Fibroblast of lung (primary cell): Measurements from ENCODE around the gene MTX3. TPM values are rescaled to one million over a fixed set of nuclear protein-coding genes. Genes with fewer than 3 reads are reported as not detected.

Source experiments
- DNase-seq, 2 donors: peaks; one replicate each; pipeline versions ENCODE4 v3.0.0 to v3.0.0-alpha.2; 2010; ENCODE audit warnings: low read depth in 2 of 2
- H2AFZ ChIP-seq: 2 replicates; pipeline ENCODE4 v1.5.1; 2012; ENCODE audit warnings: low read length, control low read depth, inconsistent platforms
- H3K27ac ChIP-seq: 2 replicates; pipeline ENCODE4 v1.5.1; 2011; ENCODE audit warnings: low read length, control low read depth; ENCODE audit not compliant: insufficient read depth
- H3K27me3 ChIP-seq: 2 replicates; pipeline ENCODE4 v1.5.1; 2011; ENCODE audit warnings: mild to moderate bottlenecking, low read length; ENCODE audit not compliant: control insufficient read depth, insufficient read depth
- H3K36me3 ChIP-seq: 2 replicates; pipeline ENCODE4 v1.5.1; 2011; ENCODE audit warnings: low read length; ENCODE audit not compliant: control insufficient read depth, insufficient read depth
- H3K4me1 ChIP-seq: 2 replicates; pipeline ENCODE4 v1.5.1; 2011; ENCODE audit warnings: low read length; ENCODE audit not compliant: control insufficient read depth, insufficient read depth; ENCODE audit errors: extremely low read depth
- H3K4me2 ChIP-seq: 2 replicates; pipeline ENCODE4 v1.5.1; 2011; ENCODE audit warnings: low read length, control low read depth; ENCODE audit not compliant: insufficient read depth; ENCODE audit errors: extremely low read depth
- H3K4me3 ChIP-seq, 4 experiments: fragments of 200-600 bp in 1 of 4; sonication (generic) in 1 of 4; replicated peaks in 1 of 4; 2 replicates each; pipeline ENCODE4 v1.5.1; 2011 to 2016; ENCODE audit warnings: low read length in 4 of 4, low read depth in 3 of 4, mild to moderate bottlenecking in 3 of 4, control low read depth in 2 of 4, inconsistent platforms in 1 of 4, mixed read lengths in 1 of 4; ENCODE audit not compliant: insufficient read depth in 1 of 4; ENCODE audit errors: control extremely low read depth in 1 of 4
- H3K79me2 ChIP-seq: 2 replicates; pipeline ENCODE4 v1.5.1; 2012; ENCODE audit warnings: mild to moderate bottlenecking, low read length, inconsistent platforms; ENCODE audit not compliant: control insufficient read depth, insufficient read depth
- H3K9ac ChIP-seq: 2 replicates; pipeline ENCODE4 v1.5.1; 2011; ENCODE audit warnings: mild to moderate bottlenecking, low read length, control low read depth; ENCODE audit not compliant: insufficient read depth
- H3K9me3 ChIP-seq: 2 replicates; pipeline ENCODE4 v1.5.1; 2012; ENCODE audit warnings: low read depth, low read length; ENCODE audit not compliant: control insufficient read depth, insufficient read depth
- H4K20me1 ChIP-seq: 2 replicates; pipeline ENCODE4 v1.5.1; 2011; ENCODE audit warnings: low read length; ENCODE audit not compliant: control insufficient read depth, insufficient read depth; ENCODE audit errors: extremely low read depth
- EZH2 ChIP-seq: IDR thresholded peaks from 2 replicates; pipeline ENCODE4 v1.5.1; 2012; ENCODE audit warnings: low read length, control low read depth, mild to moderate bottlenecking; ENCODE audit errors: missing control alignments
- polyA plus RNA-seq, 2 donors: library from polyadenylated mRNA; depleted of rRNA in 1 of 2; stranded (reverse) in 1 of 2; unstranded in 1 of 2; fragments of >200 nt; gene quantifications; 2 replicates each; pipeline ENCODE4 v1.2.1, GENCODE V29; 2011 to 2012; ENCODE audit warnings: missing spikeins in 1 of 2
- total RNA-seq: library from RNA; depleted of rRNA; stranded (reverse); fragments of >200 nt; gene quantifications from 2 replicates; pipeline ENCODE4 v1.2.1, GENCODE V29; 2014
- TF ChIP-seq, protein P1 (sequence below), 2 donors: IDR thresholded peaks in 1 of 2; conservative IDR thresholded peaks in 1 of 2; 1 replicate in 1 of 2; 2 replicates in 1 of 2; pipeline ENCODE4 v1.5.1; 2011 to 2012; ENCODE audit warnings: low read length in 2 of 2, control low read depth in 1 of 2, inconsistent platforms in 1 of 2, low read depth in 1 of 2, mild to moderate bottlenecking in 1 of 2

The MTX3 gene
- total and polyA plus RNA-seq, 2 donors (not counting 1 experiment from before 2014, with no cell fraction given) = 11.2 to 18.0 TPM

DNA sequence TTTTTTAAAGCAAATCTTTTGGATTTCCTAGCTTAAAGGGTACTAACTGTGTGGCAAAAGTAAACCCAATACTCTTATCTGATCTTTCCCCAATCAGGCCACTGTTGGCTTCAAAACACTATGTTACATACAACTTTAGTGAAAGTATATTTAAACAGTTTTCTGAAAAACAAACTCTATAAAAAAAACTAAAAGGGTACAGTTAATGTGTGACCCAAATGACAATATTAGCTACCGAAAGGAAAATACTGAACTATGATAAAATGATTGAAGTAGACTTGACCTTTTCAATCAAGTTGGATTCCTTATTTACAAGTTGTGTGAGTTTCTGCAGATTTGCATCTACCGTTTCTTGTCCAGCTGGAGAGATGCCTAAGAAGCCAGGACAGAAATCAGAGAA is 5.8 kb downstream of the MTX3 start:
- no peaks in the 10 kb centered on the region for H3K27me3 ChIP-seq
- no peak for DNase-seq
- no peak overlapping the region for H3K9ac ChIP-seq
- peaks cover 3% of the 10 kb centered on the region for H3K79me2 ChIP-seq
- no peak overlapping the region for H3K4me3 ChIP-seq
- no peak overlapping the region for H2AFZ ChIP-seq
- H3K36me3 ChIP-seq = peaks cover 3% of the 10 kb centered on the region
- no peaks in the 10 kb centered on the region for H3K9me3 ChIP-seq
- H3K4me1 ChIP-seq = no peaks in the 10 kb centered on the region
- no peaks in the 10 kb centered on the region for H4K20me1 ChIP-seq
- H3K27ac ChIP-seq = no peak overlapping the region
- TF ChIP-seq, protein P1, sequence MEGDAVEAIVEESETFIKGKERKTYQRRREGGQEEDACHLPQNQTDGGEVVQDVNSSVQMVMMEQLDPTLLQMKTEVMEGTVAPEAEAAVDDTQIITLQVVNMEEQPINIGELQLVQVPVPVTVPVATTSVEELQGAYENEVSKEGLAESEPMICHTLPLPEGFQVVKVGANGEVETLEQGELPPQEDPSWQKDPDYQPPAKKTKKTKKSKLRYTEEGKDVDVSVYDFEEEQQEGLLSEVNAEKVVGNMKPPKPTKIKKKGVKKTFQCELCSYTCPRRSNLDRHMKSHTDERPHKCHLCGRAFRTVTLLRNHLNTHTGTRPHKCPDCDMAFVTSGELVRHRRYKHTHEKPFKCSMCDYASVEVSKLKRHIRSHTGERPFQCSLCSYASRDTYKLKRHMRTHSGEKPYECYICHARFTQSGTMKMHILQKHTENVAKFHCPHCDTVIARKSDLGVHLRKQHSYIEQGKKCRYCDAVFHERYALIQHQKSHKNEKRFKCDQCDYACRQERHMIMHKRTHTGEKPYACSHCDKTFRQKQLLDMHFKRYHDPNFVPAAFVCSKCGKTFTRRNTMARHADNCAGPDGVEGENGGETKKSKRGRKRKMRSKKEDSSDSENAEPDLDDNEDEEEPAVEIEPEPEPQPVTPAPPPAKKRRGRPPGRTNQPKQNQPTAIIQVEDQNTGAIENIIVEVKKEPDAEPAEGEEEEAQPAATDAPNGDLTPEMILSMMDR (conservative IDR thresholded peaks at IDR 0.05 in 1 of 2, IDR thresholded peaks at IDR 0.05 in 1 of 2; ENCODE audit: low read depth in 1 of 2, low read length in 2 of 2) = no peak
- TF ChIP-seq EZH2 = no peak
- H3K4me2 ChIP-seq = no peak overlapping the region

DNA sequence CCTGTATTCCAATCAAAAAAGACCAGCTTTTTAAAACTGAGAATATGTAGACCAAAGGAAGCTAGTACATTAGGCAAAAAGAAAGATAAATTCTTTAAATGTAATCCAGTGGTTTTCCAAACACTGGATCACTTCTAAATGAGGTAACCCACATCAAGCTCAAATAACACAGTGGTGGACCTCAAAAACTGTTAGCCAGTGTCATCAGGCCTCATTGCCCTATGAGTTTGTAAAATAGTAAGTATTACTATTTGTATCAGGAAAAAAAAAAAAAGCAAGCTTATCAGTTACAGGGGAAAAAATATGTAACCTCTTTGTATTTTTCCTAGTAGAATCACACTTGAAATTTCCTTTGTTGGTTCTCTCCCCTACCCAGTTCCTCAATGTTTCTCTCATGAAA is 6.7 kb downstream of the MTX3 start:
- H3K36me3 ChIP-seq = peaks cover 3% of the 10 kb centered on the region

DNA sequence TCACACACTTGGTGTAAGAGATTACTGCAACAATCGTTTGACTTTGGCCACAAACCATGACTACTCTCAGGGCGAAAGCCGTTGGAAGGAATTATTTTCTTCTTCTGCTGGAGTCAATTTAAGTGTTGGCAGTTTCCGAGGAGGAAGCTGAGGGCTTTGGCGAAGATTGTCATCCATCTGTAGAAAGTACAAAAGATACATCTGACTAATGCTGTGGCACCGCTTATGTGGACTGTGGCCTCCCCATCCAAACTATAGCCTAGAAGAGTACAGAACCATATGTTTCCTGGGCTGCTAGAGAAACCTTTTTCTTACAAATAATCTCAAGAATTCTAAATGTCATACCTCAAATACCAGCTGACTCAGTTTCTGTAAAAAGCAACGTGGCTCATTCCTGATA is 7.4 kb downstream of the MTX3 start:
- H3K79me2 ChIP-seq = no peaks in the 10 kb centered on the region
- H3K27ac ChIP-seq = no peak overlapping the region
- no peak overlapping the region for H3K9ac ChIP-seq
- no peak overlapping the region for H3K4me2 ChIP-seq
- no peaks in the 10 kb centered on the region for H4K20me1 ChIP-seq
- H3K36me3 ChIP-seq = peaks cover 3% of the 10 kb centered on the region
- TF ChIP-seq EZH2 = no peak
- TF ChIP-seq, protein P1 (conservative IDR thresholded peaks at IDR 0.05 in 1 of 2, IDR thresholded peaks at IDR 0.05 in 1 of 2; ENCODE audit: low read depth in 1 of 2, low read length in 2 of 2) = no peak
- H3K9me3 ChIP-seq = no peaks in the 10 kb centered on the region
- no peak for DNase-seq
- no peak overlapping the region for H2AFZ ChIP-seq
- H3K4me1 ChIP-seq = no peaks in the 10 kb centered on the region
- no peak overlapping the region for H3K4me3 ChIP-seq
- no peaks in the 10 kb centered on the region for H3K27me3 ChIP-seq

More for the DNA sequence above, 6.7 kb downstream of the MTX3 start:
- no peak overlapping the region for H3K4me3 ChIP-seq
- no peaks in the 10 kb centered on the region for H3K79me2 ChIP-seq
- H3K9me3 ChIP-seq = no peaks in the 10 kb centered on the region
- H3K4me1 ChIP-seq = no peaks in the 10 kb centered on the region
- H4K20me1 ChIP-seq = no peaks in the 10 kb centered on the region
- no peak overlapping the region for H3K4me2 ChIP-seq
- no peaks in the 10 kb centered on the region for H3K27me3 ChIP-seq
- no peak overlapping the region for H3K9ac ChIP-seq
- H2AFZ ChIP-seq = no peak overlapping the region
- H3K27ac ChIP-seq = no peak overlapping the region
- DNase-seq = no peak
- TF ChIP-seq, protein P1 (conservative IDR thresholded peaks at IDR 0.05 in 1 of 2, IDR thresholded peaks at IDR 0.05 in 1 of 2; ENCODE audit: low read depth in 1 of 2, low read length in 2 of 2) = no peak
- TF ChIP-seq EZH2 = no peak
